DMS114 treated with DMSO at 0.1 percent for 48 hours (cell line): Measurements from ENCODE around the gene EXT2.

Experiments used
- DNase-seq: peaks from one replicate; lab custom pipeline; 2025; ENCODE audit not compliant: unreplicated experiment; lab: John Stamatoyannopoulos, UW

Gene EXT2

GRCh38 chr11:44095506-44096359 lies at the start of gene EXT2:
EXT2 (plus strand) TSS chr11:44095678; CDS start chr11:44107713, 12,035 bp downstream.
- DNase-seq = peak; percentile 35

- DNase-seq = no peak
These were observed 49.3 kb upstream of the EXT2 start for GRCh38 chr11:44046182-44046581.

GRCh38 chr11:44047298-44047697 lies 48.2 kb upstream of the EXT2 start:
- no peak for DNase-seq

GRCh38 chr11:44047931-44048431 lies 47.5 kb upstream of the EXT2 start, which contains the start of gene ACCSL:
ACCSL (plus strand) TSS chr11:44047981; CDS start chr11:44048037, 56 bp downstream.
- no peak for DNase-seq

- no peak for DNase-seq
These were observed 45.6 kb upstream of the EXT2 start for GRCh38 chr11:44049832-44050231.

- DNase-seq = no peak
These were observed 44.3 kb upstream of the EXT2 start for GRCh38 chr11:44051171-44051570.

GRCh38 chr11:44057340-44057739 lies 38.1 kb upstream of the EXT2 start:
- DNase-seq = no peak

GRCh38 chr11:44058275-44058674 lies 37.2 kb upstream of the EXT2 start:
- DNase-seq = no peak

GRCh38 chr11:44065161-44065661 lies 30.3 kb upstream of the EXT2 start:
- no peak for DNase-seq

GRCh38 chr11:44065841-44066731 lies 29.4 kb upstream of the EXT2 start, which contains the start of gene ACCS:
ACCS (plus strand) TSS chr11:44066270; CDS start chr11:44067628, 1,358 bp downstream.
- DNase-seq = peak; percentile 91

- no peak for DNase-seq
These were observed 28.7 kb upstream of the EXT2 start for GRCh38 chr11:44066732-44067141.

- DNase-seq = no peak
These were observed 28.2 kb upstream of the EXT2 start for GRCh38 chr11:44067266-44067665.

- DNase-seq = no peak
These were observed 27.3 kb upstream of the EXT2 start for GRCh38 chr11:44068180-44068579.

- DNase-seq = no peak
These were observed 24.3 kb upstream of the EXT2 start for GRCh38 chr11:44071157-44071556.

- DNase-seq = no peak
These were observed 22.5 kb upstream of the EXT2 start for GRCh38 chr11:44072757-44073658.

- no peak for DNase-seq
These were observed 16.7 kb upstream of the EXT2 start for GRCh38 chr11:44078794-44079193.

- DNase-seq = no peak
These were observed 16.1 kb upstream of the EXT2 start for GRCh38 chr11:44079376-44079775.

GRCh38 chr11:44080951-44081350 lies 14.5 kb upstream of the EXT2 start:
- DNase-seq = no peak

GRCh38 chr11:44082645-44083044 lies 12.8 kb upstream of the EXT2 start:
- no peak for DNase-seq

GRCh38 chr11:44083433-44083832 lies 12.0 kb upstream of the EXT2 start:
- no peak for DNase-seq
